ENCODE data around the gene CMSS1. TPM values are rescaled to one million over a fixed set of nuclear protein-coding genes. Genes with fewer than 3 reads are reported as not detected.

The CMSS1 gene
- total RNA-seq, 1 donor, result 8.6 TPM

DNA sequence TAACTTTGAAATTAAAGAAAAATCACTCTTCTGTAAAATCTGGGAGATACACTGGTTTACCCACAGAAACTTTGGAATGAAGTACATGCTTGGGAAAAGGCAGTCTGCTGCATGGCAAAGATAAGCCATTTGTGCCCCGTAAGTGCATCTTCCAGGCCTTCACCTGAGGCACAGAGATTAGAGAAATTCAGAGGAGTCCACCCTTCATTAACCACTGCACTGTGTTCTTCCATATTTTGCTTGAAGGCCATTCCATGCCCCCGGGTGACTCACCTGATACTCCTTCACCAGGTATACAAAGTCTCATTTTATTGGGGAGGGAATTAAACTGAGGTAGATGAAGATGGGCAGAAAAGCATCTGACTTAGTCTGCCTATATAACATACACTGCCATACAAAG is 53.0 kb downstream of the CMSS1 start:
- peak overlapping the region; percentile 96 for H3K4me3 ChIP-seq (ENCODE audit: low read depth, low read length)
- TF ChIP-seq, protein P1, sequence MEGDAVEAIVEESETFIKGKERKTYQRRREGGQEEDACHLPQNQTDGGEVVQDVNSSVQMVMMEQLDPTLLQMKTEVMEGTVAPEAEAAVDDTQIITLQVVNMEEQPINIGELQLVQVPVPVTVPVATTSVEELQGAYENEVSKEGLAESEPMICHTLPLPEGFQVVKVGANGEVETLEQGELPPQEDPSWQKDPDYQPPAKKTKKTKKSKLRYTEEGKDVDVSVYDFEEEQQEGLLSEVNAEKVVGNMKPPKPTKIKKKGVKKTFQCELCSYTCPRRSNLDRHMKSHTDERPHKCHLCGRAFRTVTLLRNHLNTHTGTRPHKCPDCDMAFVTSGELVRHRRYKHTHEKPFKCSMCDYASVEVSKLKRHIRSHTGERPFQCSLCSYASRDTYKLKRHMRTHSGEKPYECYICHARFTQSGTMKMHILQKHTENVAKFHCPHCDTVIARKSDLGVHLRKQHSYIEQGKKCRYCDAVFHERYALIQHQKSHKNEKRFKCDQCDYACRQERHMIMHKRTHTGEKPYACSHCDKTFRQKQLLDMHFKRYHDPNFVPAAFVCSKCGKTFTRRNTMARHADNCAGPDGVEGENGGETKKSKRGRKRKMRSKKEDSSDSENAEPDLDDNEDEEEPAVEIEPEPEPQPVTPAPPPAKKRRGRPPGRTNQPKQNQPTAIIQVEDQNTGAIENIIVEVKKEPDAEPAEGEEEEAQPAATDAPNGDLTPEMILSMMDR (IDR thresholded peaks at IDR 0.05; ENCODE audit: insufficient read depth, low read depth, low read length), result no peak
- no peak for DNase-seq (ENCODE audit: low read depth)

DNA sequence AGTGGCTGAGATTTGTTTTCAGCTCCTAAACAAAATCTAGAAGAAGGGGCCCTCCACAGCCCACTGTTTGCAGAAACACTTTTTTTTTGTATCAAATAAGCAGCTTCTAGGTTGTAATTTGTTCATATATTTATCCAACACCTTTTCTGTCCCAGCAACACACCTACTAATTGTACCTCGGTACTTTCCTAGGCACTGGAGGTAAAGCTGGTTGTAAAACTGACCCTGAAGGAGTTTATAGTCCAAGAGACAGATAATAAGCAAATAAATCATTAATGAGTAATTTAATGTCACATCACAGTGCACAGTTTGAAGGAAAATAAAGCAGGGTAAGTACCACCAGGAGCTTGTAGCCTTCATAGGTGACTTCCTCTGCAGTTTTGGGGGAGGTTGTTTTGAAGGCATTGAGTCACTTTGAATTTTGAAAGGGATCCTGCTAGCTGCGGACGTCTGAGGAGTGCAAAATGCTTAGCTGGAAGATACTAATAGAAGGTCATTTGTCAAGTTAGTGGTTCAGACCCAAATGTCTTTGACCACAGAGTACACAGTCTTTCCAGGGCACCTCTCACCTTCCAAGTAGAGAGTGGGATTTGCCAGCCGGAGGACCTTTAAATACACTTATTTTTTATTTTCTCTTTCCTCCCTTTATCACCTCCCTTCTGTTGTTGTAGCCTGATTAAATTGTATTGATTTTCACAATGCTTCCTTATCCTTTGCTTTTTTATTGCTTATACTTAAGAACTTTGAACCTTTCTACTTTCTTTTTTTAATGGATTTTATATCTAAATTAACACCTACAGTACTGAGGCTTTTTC is 53.8 kb downstream of the CMSS1 start:
- TF ChIP-seq, protein P1 (IDR thresholded peaks at IDR 0.05; ENCODE audit: insufficient read depth, low read depth, low read length), result no peak
- peak overlapping the region; percentile 96 for H3K4me3 ChIP-seq (ENCODE audit: low read depth, low read length)

DNA sequence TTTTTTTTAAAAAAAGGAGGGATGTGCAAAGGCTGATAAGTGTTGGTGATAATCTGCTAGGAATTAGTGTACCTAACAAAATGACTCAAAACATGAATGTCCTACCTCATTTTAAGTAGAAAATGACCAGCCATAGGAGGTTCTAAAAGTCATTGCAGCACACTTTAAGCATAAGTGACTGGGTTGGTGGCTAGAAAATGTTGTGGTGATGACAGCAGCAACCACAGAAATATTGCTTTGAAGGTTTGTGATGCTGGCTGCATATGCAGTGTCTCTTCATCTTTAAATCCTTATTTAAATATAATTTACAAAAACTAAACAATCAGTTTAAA is 55.2 kb downstream of the CMSS1 start:
- TF ChIP-seq, protein P1 (IDR thresholded peaks at IDR 0.05; ENCODE audit: insufficient read depth, low read depth, low read length), result no peak
- peak overlapping the region; percentile 96 for H3K4me3 ChIP-seq (ENCODE audit: low read depth, low read length)
- DNase-seq (ENCODE audit: low read depth), result no peak

More for the DNA sequence above, 53.8 kb downstream of the CMSS1 start:
- DNase-seq (ENCODE audit: low read depth), result no peak

DNA sequence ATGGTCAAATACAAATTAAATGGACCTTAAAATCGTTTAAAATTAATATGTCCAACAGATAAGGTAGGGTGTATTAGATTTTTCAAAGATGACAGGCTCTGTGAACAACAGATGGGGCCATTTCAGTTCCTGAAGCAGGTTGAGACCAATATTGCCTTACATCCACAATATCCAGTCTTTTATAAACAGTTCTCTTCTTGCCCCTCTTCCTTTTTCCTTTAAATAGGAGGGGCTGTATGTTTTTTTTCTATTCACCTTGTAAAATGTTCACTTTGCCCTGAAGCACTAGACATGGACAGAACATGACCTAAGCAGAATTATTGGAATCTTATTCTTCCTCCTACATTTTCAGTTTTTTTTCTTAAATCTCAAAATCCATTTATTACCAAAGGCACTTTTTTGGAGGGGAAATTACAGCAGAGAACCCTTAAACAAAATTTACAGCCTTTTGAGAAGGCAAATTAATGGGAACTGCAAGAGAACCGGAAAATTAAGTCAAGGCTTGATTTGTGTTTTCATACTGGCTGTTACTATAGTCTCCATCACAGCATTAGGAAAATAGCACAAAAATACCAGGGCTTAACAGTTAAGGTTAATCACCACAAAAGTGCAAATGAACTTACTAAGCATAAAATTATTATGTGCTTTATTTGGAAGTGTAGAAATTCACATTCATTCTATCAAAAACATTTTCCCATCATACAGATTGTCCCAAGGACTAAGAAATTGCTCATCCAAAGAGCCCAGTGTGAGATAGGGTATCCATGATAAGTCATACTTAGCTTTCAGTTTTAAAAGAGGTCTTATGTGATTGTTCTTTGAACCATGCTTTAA is 55.8 kb downstream of the CMSS1 start:
- no peak for DNase-seq (ENCODE audit: low read depth)
- TF ChIP-seq, protein P1 (IDR thresholded peaks at IDR 0.05; ENCODE audit: insufficient read depth, low read depth, low read length), result no peak
- peak overlapping the region; percentile 96 for H3K4me3 ChIP-seq (ENCODE audit: low read depth, low read length)

DNA sequence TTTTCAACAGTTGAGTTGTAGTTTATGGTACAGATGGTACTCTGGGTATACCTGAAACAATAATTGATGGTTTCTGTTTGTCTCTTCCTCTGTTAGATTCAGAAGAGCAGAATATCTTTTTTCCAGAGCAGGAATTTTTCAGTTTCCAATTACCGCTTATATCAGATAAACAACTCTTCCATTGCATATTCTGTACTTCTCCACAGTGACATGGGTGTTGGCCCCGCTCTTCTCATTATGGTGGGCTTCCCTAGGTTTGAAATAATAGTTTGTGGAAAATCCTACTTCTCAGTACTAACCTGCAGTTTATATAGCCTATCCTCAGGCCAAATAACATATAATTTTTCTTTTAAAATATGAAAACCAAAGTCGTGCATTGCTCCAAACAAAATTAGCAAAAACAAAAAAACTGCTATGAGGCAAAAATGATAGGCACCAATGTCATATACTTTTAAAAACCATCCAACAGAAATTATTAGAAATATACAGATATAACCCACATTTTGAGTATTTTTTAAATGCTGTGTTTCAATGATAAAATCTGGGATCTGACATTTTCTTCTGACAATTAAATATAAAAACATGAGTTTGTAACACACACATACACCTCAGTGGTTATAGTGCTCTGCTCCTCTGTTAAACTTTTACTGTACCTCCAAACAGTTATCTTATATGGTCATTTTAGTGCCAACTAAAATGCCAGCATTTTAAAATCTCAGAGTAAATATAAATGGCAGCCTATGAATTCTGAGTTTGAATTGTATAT is 56.8 kb downstream of the CMSS1 start:
- TF ChIP-seq, protein P1 (IDR thresholded peaks at IDR 0.05; ENCODE audit: insufficient read depth, low read depth, low read length), result no peak
- H3K4me3 ChIP-seq (ENCODE audit: low read depth, low read length), result peak overlapping the region; percentile 96
- DNase-seq (ENCODE audit: low read depth), result no peak

DNA sequence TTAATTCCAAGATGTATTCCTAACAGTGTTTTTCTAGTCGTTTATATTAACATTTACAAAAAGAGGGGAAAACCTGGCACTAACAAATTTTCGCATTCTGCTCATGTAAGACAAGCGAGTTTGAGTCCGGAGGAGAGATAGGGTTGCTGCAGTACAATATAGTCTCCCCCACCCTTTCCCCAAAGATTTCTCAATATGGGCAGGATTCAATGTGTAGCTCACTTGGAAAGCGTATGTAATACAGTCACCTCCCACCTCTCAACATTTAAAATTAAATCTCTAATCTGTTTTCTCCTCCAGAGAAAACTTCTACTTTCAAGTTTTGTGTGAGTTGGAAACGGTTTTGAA is 57.9 kb downstream of the CMSS1 start:
- H3K4me3 ChIP-seq (ENCODE audit: low read depth, low read length), result peak overlapping the region; percentile 96
- TF ChIP-seq, protein P1 (IDR thresholded peaks at IDR 0.05; ENCODE audit: insufficient read depth, low read depth, low read length), result no peak
- DNase-seq (ENCODE audit: low read depth), result peak; percentile 80

Data from fibroblast of villous mesenchyme (primary cell).